Hematopoietic multipotent progenitor cell treated with erythropoietin and hydrocortisone succinate and interleukin-3 and kit ligand, for 15 days (in vitro differentiated cells): ENCODE measurements around the gene XPNPEP2.
"Not testable (repeated sequence)": the region's sequence is repeated elsewhere in the genome, so short reads cannot be mapped to it uniquely, and the experiment has no call there.

ENCODE experiments used
- DNase-seq: peaks from one replicate; pipeline ENCODE4 v3.0.0-alpha.2; 2015; ENCODE audit warnings: low spot score

XPNPEP2 gene

GRCh38 chrX:129719931-129720530 lies 18.7 kb upstream of the XPNPEP2 start:
- DNase-seq, result no peak

- no peak for DNase-seq
These were observed 18.0 kb upstream of the XPNPEP2 start for GRCh38 chrX:129720741-129721140.

- DNase-seq, result no peak
These were observed 17.4 kb upstream of the XPNPEP2 start for GRCh38 chrX:129721414-129721813.

- DNase-seq, result no peak
These were observed 16.9 kb upstream of the XPNPEP2 start for GRCh38 chrX:129721870-129722269.

GRCh38 chrX:129723511-129723910 lies 15.3 kb upstream of the XPNPEP2 start:
- no peak for DNase-seq

GRCh38 chrX:129724754-129725153 lies 14.0 kb upstream of the XPNPEP2 start:
- DNase-seq, result no peak

- no peak for DNase-seq
These were observed 12.3 kb upstream of the XPNPEP2 start for GRCh38 chrX:129726307-129727111.

GRCh38 chrX:129728061-129728460 lies 10.7 kb upstream of the XPNPEP2 start:
- DNase-seq, result no peak

- DNase-seq, result no peak
These were observed 7.6 kb upstream of the XPNPEP2 start for GRCh38 chrX:129731228-129731627.

- no peak for DNase-seq
These were observed 5.9 kb upstream of the XPNPEP2 start for GRCh38 chrX:129732857-129733256.

- DNase-seq, result no peak
These were observed 5.4 kb upstream of the XPNPEP2 start for GRCh38 chrX:129733335-129733734.

GRCh38 chrX:129736491-129736890 lies 2.3 kb upstream of the XPNPEP2 start:
- DNase-seq, result no peak

- no peak for DNase-seq
These were observed 863 bp upstream of the XPNPEP2 start for GRCh38 chrX:129737916-129738315.

GRCh38 chrX:129739578-129739977 lies 799 bp downstream of the XPNPEP2 start:
- DNase-seq, result no peak

GRCh38 chrX:129741880-129742758 lies 3.3 kb downstream of the XPNPEP2 start:
- no peak for DNase-seq

- DNase-seq, result not testable (repeated sequence)
These were observed 4.0 kb downstream of the XPNPEP2 start for GRCh38 chrX:129742759-129743152.

GRCh38 chrX:129743821-129744220 lies 5.0 kb downstream of the XPNPEP2 start:
- no peak for DNase-seq

- no peak for DNase-seq
These were observed 6.1 kb downstream of the XPNPEP2 start for GRCh38 chrX:129744861-129745321.

- DNase-seq, result no peak
These were observed 8.0 kb downstream of the XPNPEP2 start for GRCh38 chrX:129746557-129747470.

GRCh38 chrX:129747533-129747932 lies 8.8 kb downstream of the XPNPEP2 start:
- no peak for DNase-seq

GRCh38 chrX:129748305-129748704 lies 9.5 kb downstream of the XPNPEP2 start:
- no peak for DNase-seq

GRCh38 chrX:129749069-129749468 lies 10.3 kb downstream of the XPNPEP2 start:
- DNase-seq, result no peak
